ENCODE measurements around the gene DLX6.
"Not testable (repeated sequence)": the region's sequence is repeated elsewhere in the genome, so short reads cannot be mapped to it uniquely, and the experiment has no call there.

DLX6 gene

DNA sequence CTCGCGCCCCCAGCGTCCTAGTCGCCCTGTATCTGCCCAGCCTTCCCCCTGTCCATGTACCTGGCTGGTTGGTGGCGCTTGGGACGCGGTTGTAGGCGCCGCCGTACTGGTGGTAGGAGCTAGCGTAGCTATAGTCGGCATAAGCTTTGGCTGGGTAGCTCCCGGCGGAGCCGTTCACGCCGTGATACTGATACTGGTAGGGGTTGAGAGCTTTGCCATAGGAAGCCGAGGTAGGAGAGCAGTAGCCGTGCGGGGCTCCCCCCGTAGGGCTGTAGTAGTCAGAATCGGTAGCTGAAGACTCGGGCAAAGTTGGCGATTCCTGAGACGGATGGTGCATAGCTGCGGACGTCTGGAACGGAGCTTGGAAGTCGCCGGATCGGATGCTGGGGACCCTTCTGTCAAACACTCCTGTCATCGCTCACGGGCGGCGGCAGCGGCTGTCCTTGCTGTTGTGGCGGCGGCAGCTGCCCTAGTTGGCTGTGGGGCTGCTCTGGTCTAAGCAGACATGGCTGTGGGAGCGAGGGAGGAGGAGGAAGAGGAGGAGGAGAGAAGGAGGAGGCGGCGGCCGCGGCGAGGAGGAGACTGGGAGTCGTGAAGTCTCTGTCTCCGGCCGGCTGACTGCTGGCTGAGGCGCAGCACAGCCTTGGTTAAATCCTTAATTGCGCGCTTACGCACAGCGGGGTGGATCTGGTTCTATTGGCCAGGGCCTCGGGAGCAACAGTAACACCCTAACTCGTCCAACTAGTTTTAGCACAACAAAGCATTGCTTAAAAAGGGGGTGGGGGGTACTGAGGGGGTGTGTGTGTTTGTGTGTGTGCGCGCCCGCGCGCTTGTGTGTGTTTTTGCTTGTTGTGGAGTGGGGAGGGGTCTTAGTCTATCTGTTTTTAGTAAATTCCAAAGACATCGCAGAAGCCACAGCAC lies 19.1 kb downstream of the DLX6 start, which contains the start of gene DLX5:
Gene DLX5 (minus strand): TSS at position 623 of the 921 bp plus-strand sequence. CDS start 208 bp downstream, at position 415.
- DNase-seq = peak; percentile 72

GRCh38 chr7:97025130-97025499 lies 19.8 kb downstream of the DLX6 start:
- no peak for DNase-seq

- no peak for DNase-seq
Measured at GRCh38 chr7:97025983-97026714, 20.8 kb downstream of the DLX6 start.

- DNase-seq = no peak
Measured at GRCh38 chr7:97026715-97027426, 21.5 kb downstream of the DLX6 start.

- peak; percentile 79 for DNase-seq
Measured at GRCh38 chr7:97027427-97028234, 22.3 kb downstream of the DLX6 start.

DNA sequence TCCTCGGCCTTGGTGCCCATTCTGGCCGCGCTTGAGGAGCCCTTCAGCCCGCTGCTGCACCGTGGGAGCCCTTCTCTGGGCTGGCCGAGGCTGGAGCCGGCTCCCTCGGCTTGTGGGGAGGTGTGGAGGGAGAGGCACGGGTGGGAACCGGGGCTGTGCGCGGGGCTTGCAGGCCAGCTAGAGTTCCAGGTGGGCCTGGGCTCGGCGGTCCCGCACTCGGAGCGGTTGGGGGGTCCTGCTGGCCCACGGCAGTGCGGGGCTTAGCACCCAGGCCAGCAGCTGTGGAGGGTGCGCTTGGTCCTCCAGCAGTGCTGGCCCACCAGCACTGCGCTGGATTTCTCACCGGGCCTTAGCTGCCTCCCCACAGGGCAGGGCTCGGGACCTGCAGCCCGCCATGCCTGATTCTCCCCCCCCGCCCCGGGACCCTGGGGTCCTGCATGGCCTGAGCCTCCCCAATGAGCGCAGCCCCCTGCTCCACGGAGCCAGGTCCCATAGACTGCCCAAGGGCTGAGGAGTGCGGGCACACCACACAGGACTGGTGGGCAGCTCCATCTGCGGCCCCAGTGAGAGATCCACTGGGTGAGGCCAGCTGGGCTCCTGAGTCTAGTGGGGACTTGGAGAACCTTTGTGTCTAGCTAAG lies 29.0 kb downstream of the DLX6 start:
- not testable (repeated sequence) for DNase-seq

GRCh38 chr7:97039374-97040065 lies 34.2 kb downstream of the DLX6 start:
- no peak for DNase-seq

GRCh38 chr7:97043281-97043680 lies 37.9 kb downstream of the DLX6 start:
- no peak for DNase-seq

All from DMS79 treated with DMSO at 0.1 percent for 48 hours (cell line).